GM18951 (cell line): ENCODE data around the gene MAPKAPK2.

ENCODE experiments used
- POLR2A ChIP-seq: IDR thresholded peaks from 4 replicates; pipeline ENCODE4 v1.6.1; 2011; ENCODE audit warnings: mild to moderate bottlenecking; ENCODE audit not compliant: insufficient read length, insufficient read depth; ENCODE audit errors: extremely low read depth
- in situ Hi-C: fragments of 300-500 bp; cut with MboI; formaldehyde crosslinking; loops from one replicate; pipeline ENCODE4 v1.12.0; 2022; ENCODE audit warnings: low sequenced_read_pairs, mixed read lengths, inconsistent platforms; ENCODE audit not compliant: unreplicated experiment

Gene MAPKAPK2

GRCh38 chr1:206664740-206665139 lies 20.0 kb upstream of the MAPKAPK2 start:
- TF ChIP-seq POLR2A: no peak
- in situ Hi-C loops: no loop called here

DNA sequence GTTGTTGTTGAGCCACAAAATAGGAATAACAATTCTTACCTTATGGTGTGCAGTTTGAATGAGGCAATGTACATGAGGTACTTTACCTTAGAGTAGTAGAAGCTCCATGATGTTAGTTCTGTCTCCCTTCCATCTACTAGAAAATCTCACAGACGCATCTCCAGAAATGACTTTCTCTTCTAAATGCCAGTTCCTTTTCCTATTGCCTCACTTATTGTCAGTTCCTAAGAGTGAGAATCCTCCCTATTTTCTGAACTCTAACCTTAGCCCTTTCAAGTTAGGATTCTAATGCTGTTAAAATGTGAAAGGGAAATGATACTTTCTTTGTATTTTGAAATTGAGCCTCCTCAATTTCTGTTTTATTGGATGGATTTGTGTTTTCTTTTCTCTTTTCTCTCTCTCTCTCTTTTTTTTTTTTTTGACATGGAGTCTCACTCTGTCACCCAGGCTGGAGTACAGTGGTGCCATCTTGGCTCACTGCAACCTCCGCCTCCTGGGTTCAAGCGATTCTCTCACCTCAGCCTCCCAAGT lies 18.6 kb upstream of the MAPKAPK2 start:
- in situ Hi-C loops: no loop called here
- TF ChIP-seq POLR2A: no peak

- in situ Hi-C loops: no loop called here
Observed at GRCh38 chr1:206666954-206667665, 17.6 kb upstream of the MAPKAPK2 start.

DNA sequence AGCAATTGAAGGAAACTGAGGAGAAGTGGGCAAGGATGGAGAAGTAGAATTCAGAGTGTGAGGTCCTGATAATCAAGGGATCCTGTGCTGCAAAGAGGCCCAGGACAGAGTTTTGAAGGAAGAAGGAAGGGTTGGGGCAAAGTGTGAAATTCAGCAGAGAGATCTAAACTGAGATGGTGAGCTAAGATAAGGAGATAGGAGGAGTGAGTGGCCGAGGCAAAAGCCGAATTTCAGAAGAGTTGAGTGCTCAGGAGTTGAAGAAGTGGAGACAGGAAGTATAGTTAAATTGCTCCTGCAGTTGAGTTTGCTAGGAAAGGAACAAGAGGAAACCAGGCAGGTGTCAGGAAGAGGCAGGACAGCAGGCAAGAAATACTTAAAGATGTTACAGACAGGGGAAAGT lies 16.4 kb upstream of the MAPKAPK2 start:
- no peak for TF ChIP-seq POLR2A
- in situ Hi-C loops: no loop called here

More at GRCh38 chr1:206666954-206667665, 17.6 kb upstream of the MAPKAPK2 start:
- TF ChIP-seq POLR2A: no peak

GRCh38 chr1:206668874-206669410 lies 15.8 kb upstream of the MAPKAPK2 start:
- no peak for TF ChIP-seq POLR2A
- in situ Hi-C loops: no loop called here

DNA sequence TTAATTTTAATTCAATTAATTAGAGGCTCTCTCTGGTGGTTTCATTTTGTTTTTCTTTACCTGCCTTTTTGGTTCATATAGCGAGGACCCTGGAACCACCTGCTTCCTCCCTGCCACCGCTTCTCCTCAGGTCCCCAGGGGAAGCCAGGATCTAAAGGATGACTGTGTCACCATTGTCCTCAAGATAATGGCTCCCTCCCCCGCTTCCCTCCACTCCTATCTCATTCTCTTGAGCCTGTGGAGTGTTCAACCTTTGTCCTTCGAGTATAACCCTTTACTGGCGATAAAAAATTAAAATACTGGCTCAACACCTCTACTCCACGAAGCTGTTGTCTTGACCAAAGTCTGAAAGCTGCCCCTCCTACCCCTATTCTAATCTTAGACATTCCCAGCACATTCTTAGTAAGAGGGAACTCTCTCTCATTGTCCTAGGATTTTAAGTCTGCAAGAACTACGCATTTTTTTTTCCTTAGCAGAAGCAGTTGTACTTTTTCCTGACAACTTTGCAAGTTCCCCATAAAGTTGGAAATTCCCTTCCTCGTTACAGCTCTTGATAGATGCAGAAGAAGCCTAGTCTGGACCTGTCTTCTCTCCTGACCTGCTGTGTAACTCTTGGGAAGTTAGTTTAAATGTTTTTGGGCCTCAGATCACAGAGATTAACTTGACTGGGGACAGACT lies 12.6 kb upstream of the MAPKAPK2 start:
- in situ Hi-C loops: no loop called here
- no peak for TF ChIP-seq POLR2A

DNA sequence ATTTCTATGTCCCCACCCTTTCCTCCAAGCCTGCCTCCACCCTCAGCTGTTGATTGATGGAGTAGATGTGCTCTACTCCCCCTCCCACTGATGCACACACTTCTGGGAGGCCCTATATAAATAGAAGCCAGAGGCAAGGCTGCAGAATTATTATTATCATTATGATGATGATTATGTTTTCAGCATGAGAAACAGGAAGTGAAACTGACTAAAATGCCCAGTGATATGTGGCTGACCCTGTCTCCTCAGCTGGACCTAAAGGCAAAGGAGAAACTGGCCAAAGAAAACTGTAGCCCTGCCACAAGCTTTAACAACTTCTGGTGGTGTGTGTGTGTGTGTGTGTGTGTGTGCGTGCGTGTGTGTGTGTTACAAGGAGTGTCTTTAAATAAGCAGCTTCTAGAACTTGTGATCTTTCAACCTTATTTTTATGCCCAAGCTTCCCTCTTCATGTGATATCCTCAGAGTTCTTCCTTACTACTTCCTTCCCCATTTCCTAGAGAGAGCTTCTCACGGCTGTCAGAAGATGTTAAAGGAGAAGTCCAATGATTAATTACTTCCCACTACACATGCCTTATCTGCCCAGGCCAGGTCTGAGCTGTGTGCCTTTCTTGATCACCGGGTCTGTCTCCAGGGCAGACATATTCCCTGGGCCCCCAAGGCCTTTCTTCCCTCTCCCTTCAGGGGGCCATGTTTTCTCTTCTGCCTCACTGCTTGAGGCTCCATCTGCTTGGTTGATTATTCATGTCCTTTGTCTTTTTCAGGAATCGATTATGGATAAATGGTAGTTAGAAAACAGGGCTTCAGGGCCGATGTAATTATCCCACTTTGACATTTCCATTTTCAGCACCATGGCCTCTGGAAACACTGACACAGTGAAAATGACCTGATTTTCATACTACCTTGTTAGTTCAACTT lies 11.6 kb upstream of the MAPKAPK2 start:
- in situ Hi-C loops: no loop called here
- no peak for TF ChIP-seq POLR2A

DNA sequence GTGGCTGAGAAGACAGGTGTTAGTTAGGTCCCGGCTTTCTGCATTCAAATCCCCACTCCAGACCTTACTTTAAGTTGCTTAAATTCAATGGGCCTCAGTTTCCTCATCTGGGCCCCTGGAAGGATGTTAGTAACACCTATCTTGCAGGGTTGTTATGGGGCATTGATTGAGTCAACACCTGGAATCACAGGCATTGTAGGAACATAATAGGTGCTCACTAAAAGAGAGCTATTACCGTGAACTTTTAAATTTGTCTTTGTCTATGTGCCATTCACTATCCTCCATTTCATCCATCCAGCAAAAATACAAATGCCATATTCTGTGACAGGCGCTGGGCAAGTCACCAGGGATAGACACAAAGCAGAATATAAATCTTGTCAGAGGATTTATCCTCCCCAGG lies 10.5 kb upstream of the MAPKAPK2 start:
- no peak for TF ChIP-seq POLR2A
- in situ Hi-C loops: no loop called here

GRCh38 chr1:206674745-206675175 lies 9.9 kb upstream of the MAPKAPK2 start:
- no peak for TF ChIP-seq POLR2A
- in situ Hi-C loops: no loop called here

- no peak for TF ChIP-seq POLR2A
- in situ Hi-C loops: no loop called here
Observed at GRCh38 chr1:206676499-206676898, 8.2 kb upstream of the MAPKAPK2 start.

DNA sequence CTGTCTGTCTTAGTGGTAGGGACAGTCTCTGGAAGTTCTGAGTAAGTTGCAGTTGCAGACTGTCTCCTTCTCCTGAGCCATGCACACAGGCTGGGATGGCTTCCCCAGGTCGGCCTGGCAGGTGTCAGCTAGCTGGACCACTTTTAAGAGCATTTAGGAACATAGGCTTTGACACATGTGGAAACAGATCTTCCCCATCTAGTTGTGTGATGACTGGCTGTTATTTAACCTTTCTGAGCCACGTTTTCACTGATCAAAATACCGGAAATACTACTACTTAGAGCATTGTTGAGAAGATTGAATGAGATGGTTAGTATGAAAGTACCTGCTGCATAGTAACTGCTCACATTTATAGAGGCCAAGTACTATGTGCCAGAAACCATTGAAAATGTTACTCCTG lies 6.2 kb upstream of the MAPKAPK2 start:
- TF ChIP-seq POLR2A: no peak
- in situ Hi-C loops: no loop called here

GRCh38 chr1:206679738-206680211 lies 4.9 kb upstream of the MAPKAPK2 start:
- no peak for TF ChIP-seq POLR2A
- in situ Hi-C loops: no loop called here

DNA sequence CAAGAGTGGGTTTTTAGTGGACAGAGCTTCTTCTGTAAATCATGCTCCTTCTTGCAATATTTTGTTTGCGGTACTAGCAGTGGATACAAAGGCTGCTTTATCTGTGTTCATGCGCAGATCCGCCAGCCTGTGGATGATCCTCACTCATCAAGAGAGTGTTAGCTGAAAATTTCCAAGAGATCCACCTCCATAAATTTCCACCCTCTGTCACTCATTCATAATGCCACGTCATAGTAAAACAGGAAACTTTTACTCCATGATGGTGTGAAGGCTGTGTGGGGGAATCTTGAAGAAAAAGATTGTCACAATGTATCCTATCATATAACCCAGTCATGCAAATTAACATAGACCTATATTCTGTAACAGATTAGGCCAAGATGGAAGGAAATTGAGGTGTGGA lies 4.4 kb upstream of the MAPKAPK2 start:
- in situ Hi-C loops: no loop called here
- TF ChIP-seq POLR2A: no peak
